GM23248 (cell line): Measurements from ENCODE around the gene MAP2. TPM values are rescaled to one million over a fixed set of nuclear protein-coding genes. Genes with fewer than 3 reads are reported as not detected.

Experiments used
- DNase-seq: peaks from one replicate; pipeline ENCODE4 v3.0.0-alpha.2; 2015
- H2AFZ ChIP-seq: fragments of 200-600 bp; sonication (generic); 2 replicates; pipeline ENCODE4 v1.6.1; 2016; ENCODE audit warnings: antibody characterized with exemption
- H3F3A ChIP-seq: fragments of 200-600 bp; sonication (generic); 2 replicates; pipeline ENCODE4 v1.6.1; 2016; ENCODE audit warnings: mild to moderate bottlenecking, antibody characterized with exemption, mixed run types; ENCODE audit not compliant: insufficient read depth
- H3K27ac ChIP-seq: fragments of 200-600 bp; sonication (generic); 2 replicates; pipeline ENCODE4 v1.5.1; 2016; ENCODE audit warnings: mild to moderate bottlenecking
- H3K27me3 ChIP-seq: fragments of 200-600 bp; sonication (generic); replicated peaks from 2 replicates; pipeline ENCODE4 v1.6.1; 2016; ENCODE audit warnings: mild to moderate bottlenecking; ENCODE audit not compliant: insufficient read depth
- H3K36me3 ChIP-seq: fragments of 200-600 bp; sonication (generic); 2 replicates; pipeline ENCODE4 v1.6.1; 2016; ENCODE audit warnings: low read depth, mild to moderate bottlenecking
- H3K4me1 ChIP-seq: fragments of 200-600 bp; sonication (generic); 2 replicates; pipeline ENCODE4 v1.6.1; 2016; ENCODE audit warnings: mild to moderate bottlenecking; ENCODE audit not compliant: insufficient read depth
- H3K4me2 ChIP-seq: fragments of 200-600 bp; sonication (generic); one replicate; pipeline ENCODE4 v1.6.1; 2016; ENCODE audit warnings: mild to moderate bottlenecking; ENCODE audit not compliant: unreplicated experiment
- H3K4me3 ChIP-seq: fragments of 200-600 bp; sonication (generic); 2 replicates; pipeline ENCODE4 v1.5.1; 2016; ENCODE audit warnings: mild to moderate bottlenecking
- H3K79me2 ChIP-seq: fragments of 200-600 bp; sonication (generic); 2 replicates; pipeline ENCODE4 v1.6.1; 2016; ENCODE audit warnings: mild to moderate bottlenecking; ENCODE audit not compliant: insufficient read depth
- H3K9ac ChIP-seq: fragments of 200-600 bp; sonication (generic); 2 replicates; pipeline ENCODE4 v1.6.1; 2016; ENCODE audit warnings: mild to moderate bottlenecking
- H3K9me2 ChIP-seq: fragments of 200-600 bp; sonication (generic); 2 replicates; pipeline ENCODE4 v1.6.1; 2016; ENCODE audit warnings: mixed run types, mild to moderate bottlenecking, moderate library complexity; ENCODE audit not compliant: insufficient read depth
- H3K9me3 ChIP-seq: fragments of 200-600 bp; sonication (generic); one replicate; pipeline ENCODE4 v1.6.1; 2017; ENCODE audit warnings: low read depth
- H4K20me1 ChIP-seq: fragments of 200-600 bp; sonication (generic); 2 replicates; pipeline ENCODE4 v1.6.0; 2016; ENCODE audit not compliant: insufficient read depth
- EZH2 ChIP-seq: fragments of 200-600 bp; sonication (generic); IDR thresholded peaks from 2 replicates; pipeline ENCODE4 v1.6.1; 2018; ENCODE audit warnings: antibody characterized with exemption, mild to moderate bottlenecking; ENCODE audit not compliant: insufficient read depth, poor library complexity, severe bottlenecking
- EZH2phosphoT487 ChIP-seq: fragments of 200-600 bp; sonication (generic); IDR thresholded peaks from 2 replicates; pipeline ENCODE4 v1.6.1; 2018; ENCODE audit warnings: antibody characterized with exemption, moderate library complexity, mild to moderate bottlenecking, low read depth; ENCODE audit not compliant: insufficient read depth
- WGBS, 2 experiments: methylation state at CpG; one replicate each; pipeline ENCODE4 v1.1.6; 2015 to 2017; ENCODE audit warnings: low lambda C conversion rate in 2 of 2, low coverage in 1 of 2; ENCODE audit errors: missing lambda C conversion rate in 2 of 2; 5-methylcytosine and 5-hydroxymethylcytosine counted together
- in situ Hi-C: fragments of 300-500 bp; cut with MboI; formaldehyde crosslinking; loops from 2 replicates; pipeline ENCODE4 v1.15.0; 2020
- polyA plus RNA-seq: library from polyadenylated mRNA; unstranded; fragments of >200 nt; fragmentation: Nextera tagmentation; extraction: Ambion mirVana; gene quantifications from 2 replicates; pipeline ENCODE4 v1.2.1, GENCODE V29; 2016
- total RNA-seq: library from RNA; depleted of rRNA; stranded (reverse); fragments of >200 nt; shearing (Covaris generic); gene quantifications from 2 replicates; pipeline ENCODE4 v1.2.3, GENCODE V29; 2014

Gene MAP2
- total and polyA plus RNA-seq, 2 experiments from 2014 or later, result 1.1 to 7.6 TPM

DNA sequence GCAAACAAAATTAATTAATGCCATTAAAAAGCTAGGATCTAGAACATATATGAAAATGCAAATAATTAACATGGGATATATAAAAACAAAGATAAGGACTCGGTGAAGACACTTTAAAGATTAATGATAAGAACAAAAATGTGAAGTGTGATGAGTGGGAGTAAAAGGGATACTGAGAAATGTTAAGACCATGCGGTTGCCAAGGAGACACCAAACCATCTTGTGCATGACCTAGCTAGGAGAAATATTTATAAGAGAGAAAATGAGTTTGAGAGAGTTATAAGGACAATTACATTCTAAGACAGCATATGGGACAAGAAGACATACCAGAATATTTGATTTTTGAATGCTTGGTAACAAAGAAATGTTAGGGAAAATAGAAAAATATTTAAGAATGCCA lies 25.4 kb upstream of the MAP2 start:
- Histone ChIP-seq H3K36me3 (no peaks in the 10 kb centered on the region), H3K9me2 (no peaks in the 10 kb centered on the region), H3K9me3 (no peaks in the 10 kb centered on the region), H4K20me1 (no peaks in the 10 kb centered on the region), H3K79me2 (no peaks in the 10 kb centered on the region), H3K4me2 (no peak overlapping the region), H3K4me3 (no peak overlapping the region), H2AFZ (no peak overlapping the region), H3F3A (no peaks in the 10 kb centered on the region), H3K27ac (no peak overlapping the region), H3K4me1 (no peaks in the 10 kb centered on the region), H3K9ac (no peak overlapping the region), H3K27me3 (peaks cover 35% of the 10 kb centered on the region)
- DNase-seq, result no peak
- no peak for TF ChIP-seq EZH2
- TF ChIP-seq EZH2phosphoT487, result no peak
- in situ Hi-C loops, result no loop called here
- 49 to 68% methylated on average over 2 of the region's 2 CpGs for WGBS, 2 experiments

GRCh38 chr2:209401788-209402187 lies 22.1 kb upstream of the MAP2 start:
- no peaks in the 10 kb centered on the region for H3K36me3 ChIP-seq
- no peaks in the 10 kb centered on the region for H3F3A ChIP-seq
- in situ Hi-C loops, result no loop called here
- no peak overlapping the region for H3K4me2 ChIP-seq
- DNase-seq, result peak; percentile 10
- H3K27ac ChIP-seq, result no peak overlapping the region
- no peaks in the 10 kb centered on the region for H4K20me1 ChIP-seq
- no peaks in the 10 kb centered on the region for H3K9me2 ChIP-seq
- no peak for TF ChIP-seq EZH2phosphoT487
- no peak for TF ChIP-seq EZH2
- no peaks in the 10 kb centered on the region for H3K9me3 ChIP-seq
- no peak overlapping the region for H3K9ac ChIP-seq
- 3 to 4% methylated on average over 3 of the region's 3 CpGs for WGBS, 2 experiments
- H3K4me3 ChIP-seq, result no peak overlapping the region
- no peak overlapping the region for H2AFZ ChIP-seq
- H3K27me3 ChIP-seq, result 0 out of 2 replicates have a peak, but pooled peaks cover 18% of the 10 kb centered on the region
- no peaks in the 10 kb centered on the region for H3K4me1 ChIP-seq
- H3K79me2 ChIP-seq, result no peaks in the 10 kb centered on the region

- in situ Hi-C loops, result no loop called here
- H3K27ac ChIP-seq, result no peak overlapping the region
- no peaks in the 10 kb centered on the region for H3K9me3 ChIP-seq
- H3K9ac ChIP-seq, result no peak overlapping the region
- H4K20me1 ChIP-seq, result no peaks in the 10 kb centered on the region
- no peaks in the 10 kb centered on the region for H3F3A ChIP-seq
- 84 to 88% methylated on average over 1 of the region's 1 CpG for WGBS, 2 experiments
- no peaks in the 10 kb centered on the region for H3K36me3 ChIP-seq
- H3K9me2 ChIP-seq, result no peaks in the 10 kb centered on the region
- H3K4me1 ChIP-seq, result no peaks in the 10 kb centered on the region
- no peak overlapping the region for H2AFZ ChIP-seq
- TF ChIP-seq EZH2phosphoT487 (no peak), EZH2 (no peak)
- no peak for DNase-seq
- no peaks in the 10 kb centered on the region for H3K79me2 ChIP-seq
- H3K4me2 ChIP-seq, result no peak overlapping the region
- no peak overlapping the region for H3K4me3 ChIP-seq
- no peaks in the 10 kb centered on the region for H3K27me3 ChIP-seq
These were observed 12.6 kb upstream of the MAP2 start for GRCh38 chr2:209411296-209411695.

- no peaks in the 10 kb centered on the region for H3K27me3 ChIP-seq
- no peaks in the 10 kb centered on the region for H3K9me3 ChIP-seq
- no peaks in the 10 kb centered on the region for H4K20me1 ChIP-seq
- H3F3A ChIP-seq, result no peaks in the 10 kb centered on the region
- no peak overlapping the region for H3K9ac ChIP-seq
- TF ChIP-seq EZH2phosphoT487 (no peak), EZH2 (no peak)
- no peaks in the 10 kb centered on the region for H3K9me2 ChIP-seq
- H3K79me2 ChIP-seq, result no peaks in the 10 kb centered on the region
- no peaks in the 10 kb centered on the region for H3K4me1 ChIP-seq
- no peaks in the 10 kb centered on the region for H3K36me3 ChIP-seq
- WGBS, 2 experiments, result 45 to 48% methylated on average over 4 of the region's 4 CpGs
- H3K27ac ChIP-seq, result no peak overlapping the region
- H2AFZ ChIP-seq, result no peak overlapping the region
- no peak for DNase-seq
- H3K4me2 ChIP-seq, result no peak overlapping the region
- no peak overlapping the region for H3K4me3 ChIP-seq
- in situ Hi-C loops, result no loop called here
These were observed 12.1 kb upstream of the MAP2 start for GRCh38 chr2:209411718-209412117.
